Psoas muscle (tissue), 8 donors: ENCODE measurements around the gene GPC1. TPM values are rescaled to one million over a fixed set of nuclear protein-coding genes. Genes with fewer than 3 reads are reported as not detected.

Experiments used
- ATAC-seq, 4 donors: fragments of 200-7000 bp; cut with Tn5 transposase; one replicate each; pipeline ENCODE4 v1.9.1; 2020; ENCODE audit warnings: moderate library complexity in 3 of 4, mild to moderate bottlenecking in 2 of 4
- DNase-seq, 2 donors: peaks; one replicate each; pipeline ENCODE4 v3.0.0-alpha.2; 2020
- H3K27ac ChIP-seq: fragments of 200-600 bp; one replicate; pipeline ENCODE4 v1.8.0; 2022
- H3K27me3 ChIP-seq, 3 donors: fragments of 200-600 bp in 1 of 3; one replicate each; pipeline versions ENCODE4 v1.6.1 to v1.8.0; 2013 to 2022; ENCODE audit warnings: low read length in 2 of 3, mild to moderate bottlenecking in 2 of 3, moderate library complexity in 1 of 3; ENCODE audit not compliant: insufficient read depth in 3 of 3
- H3K36me3 ChIP-seq, 2 donors: fragments of 200-600 bp in 1 of 2; one replicate each; pipeline versions ENCODE4 v1.6.1 to v1.8.0; 2013 to 2022; ENCODE audit warnings: low read depth in 1 of 2, mild to moderate bottlenecking in 1 of 2, moderate library complexity in 1 of 2; ENCODE audit not compliant: insufficient read depth in 1 of 2
- H3K4me1 ChIP-seq: fragments of 200-600 bp; one replicate; pipeline ENCODE4 v1.8.0; 2022
- H3K4me3 ChIP-seq: fragments of 200-600 bp; one replicate; pipeline ENCODE4 v1.8.0; 2022; ENCODE audit warnings: mild to moderate bottlenecking
- H3K9me3 ChIP-seq: fragments of 200-600 bp; one replicate; pipeline ENCODE4 v1.8.0; 2022
- WGBS, 3 donors: extraction: QIAGEN DNeasy Blood & Tissue Kit; methylation state at CpG; one replicate each; pipeline versions ENCODE4 v1.1.6 to v1.1.7; 2013; 5-methylcytosine and 5-hydroxymethylcytosine counted together
- intact Hi-C, 2 donors: fragments of 100-400 bp; cut with DNase I; formaldehyde crosslinking; loops; one replicate each; pipeline versions ENCODE4 v1.11.0 to v1.14.2; 2022
- polyA plus RNA-seq, 3 donors: library from polyadenylated mRNA; stranded (reverse); fragments of 200-250 nt; gene quantifications; one replicate each; pipeline ENCODE4 v1.2.3, GENCODE V29; 2013
- total RNA-seq, 4 donors: library from RNA; stranded (reverse); fragmentation: NEBNext Ultra II Directional in 2 of 4; extraction: Animal tissue kit (Norgen Biotek cat#: 25700) in 2 of 4; gene quantifications; one replicate each; pipeline versions ENCODE4 v1.2.1 to v1.2.4, GENCODE V29; 2021 to 2023
- TF ChIP-seq, protein P1 (sequence below): fragments of 200-600 bp; IDR thresholded peaks from one replicate; pipeline ENCODE4 v1.8.0; 2022; ENCODE audit warnings: antibody characterized with exemption
- donor health status: healthy with polysubstance abuse.
- donor health status: DM: no; HTN: no; CAD: no; lungs with moderate emphysema.
- donor health status: Bipolar disorder and iron deficiency.
- donor health status: healthy.
- donor health status: DM: yes; HTN: yes; CAD: no.
- donor health status: DM: no; HTN: no; CAD: no.
- donor health status: DM: no; HTN: no; CAD: no.
- donor health status: DM: yes; HTN: yes; CAD: no.

The GPC1 gene
- total and polyA plus RNA-seq, 7 donors, result 85.4 to 180 (median 116) TPM

DNA sequence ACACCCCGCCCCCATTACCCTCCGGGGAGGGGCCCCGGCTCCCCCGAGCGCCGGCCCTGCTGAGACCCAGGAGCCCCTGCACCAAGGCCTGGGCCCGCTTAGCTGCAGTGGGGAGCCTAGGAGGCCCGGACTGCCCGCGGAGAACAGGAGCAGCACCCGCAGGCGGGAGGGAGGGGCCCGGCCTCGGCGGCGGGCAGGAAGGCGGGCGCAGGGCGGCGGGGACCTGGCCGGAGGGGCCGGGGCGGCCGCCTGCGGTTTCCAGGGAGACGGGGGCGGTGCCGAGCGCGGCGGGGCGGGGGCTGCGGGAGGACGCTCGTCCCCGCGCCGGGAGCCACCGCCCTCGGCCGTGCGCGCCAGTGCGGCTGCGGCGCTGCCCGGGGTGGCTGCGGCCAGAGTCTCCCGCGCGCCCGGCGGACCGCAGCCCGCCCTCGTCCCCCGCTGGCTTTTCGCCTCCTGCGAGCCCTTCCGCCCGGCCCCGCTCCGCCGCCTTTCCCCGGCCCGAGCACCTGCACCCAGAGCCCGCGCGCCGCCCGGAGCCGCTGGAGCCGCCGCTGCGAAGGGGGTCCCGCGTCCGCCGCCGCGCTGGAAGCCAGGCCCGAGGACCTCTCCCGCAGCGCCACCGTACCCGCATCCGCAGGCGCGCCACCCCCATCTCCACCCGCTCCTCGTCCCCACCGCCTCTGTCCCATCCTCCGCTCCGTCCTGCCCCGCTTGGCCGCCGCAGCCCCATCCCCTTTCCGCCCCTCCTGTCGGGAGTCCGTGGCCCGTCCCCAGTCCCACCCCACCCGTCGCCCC, 17.2 kb downstream of the GPC1 start:
- Histone ChIP-seq H3K27me3 (no peaks in the 10 kb centered on the region), H3K27ac (no peak overlapping the region), H3K4me1 (peaks cover 45% of the 10 kb centered on the region), H3K9me3 (no peaks in the 10 kb centered on the region), H3K36me3 (no peaks in the 10 kb centered on the region), H3K4me3 (peak overlapping the region; percentile 58)
- TF ChIP-seq, protein P1, sequence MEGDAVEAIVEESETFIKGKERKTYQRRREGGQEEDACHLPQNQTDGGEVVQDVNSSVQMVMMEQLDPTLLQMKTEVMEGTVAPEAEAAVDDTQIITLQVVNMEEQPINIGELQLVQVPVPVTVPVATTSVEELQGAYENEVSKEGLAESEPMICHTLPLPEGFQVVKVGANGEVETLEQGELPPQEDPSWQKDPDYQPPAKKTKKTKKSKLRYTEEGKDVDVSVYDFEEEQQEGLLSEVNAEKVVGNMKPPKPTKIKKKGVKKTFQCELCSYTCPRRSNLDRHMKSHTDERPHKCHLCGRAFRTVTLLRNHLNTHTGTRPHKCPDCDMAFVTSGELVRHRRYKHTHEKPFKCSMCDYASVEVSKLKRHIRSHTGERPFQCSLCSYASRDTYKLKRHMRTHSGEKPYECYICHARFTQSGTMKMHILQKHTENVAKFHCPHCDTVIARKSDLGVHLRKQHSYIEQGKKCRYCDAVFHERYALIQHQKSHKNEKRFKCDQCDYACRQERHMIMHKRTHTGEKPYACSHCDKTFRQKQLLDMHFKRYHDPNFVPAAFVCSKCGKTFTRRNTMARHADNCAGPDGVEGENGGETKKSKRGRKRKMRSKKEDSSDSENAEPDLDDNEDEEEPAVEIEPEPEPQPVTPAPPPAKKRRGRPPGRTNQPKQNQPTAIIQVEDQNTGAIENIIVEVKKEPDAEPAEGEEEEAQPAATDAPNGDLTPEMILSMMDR, result no peak
- peak; percentile 55 to 79 (median 65) for ATAC-seq
- DNase-seq, result peak; percentile 73 to 88
- intact Hi-C loops, result no loop called here
- WGBS, 3 donors, result 3 to 5% (median 4%) methylated on average over 23 to 103 of the region's 103 CpGs

- H3K27ac ChIP-seq, result no peak overlapping the region
- intact Hi-C loops, result no loop called here
- ATAC-seq (no peak), DNase-seq (peak; percentile 16 to 47)
- H3K4me1 ChIP-seq, result peaks cover 35% of the 10 kb centered on the region
- no peaks in the 10 kb centered on the region for H3K27me3 ChIP-seq
- 35 to 39% (median 38%) methylated on average over 35 to 81 of the region's 81 CpGs for WGBS, 3 donors
- no peaks in the 10 kb centered on the region for H3K9me3 ChIP-seq
- no peak overlapping the region for H3K4me3 ChIP-seq
- TF ChIP-seq, protein P1, result no peak
- no peaks in the 10 kb centered on the region for H3K36me3 ChIP-seq
Measured at GRCh38 chr2:240453461-240454105, 18.1 kb downstream of the GPC1 start.

- Histone ChIP-seq H3K4me1 (peaks cover 31% of the 10 kb centered on the region), H3K9me3 (no peaks in the 10 kb centered on the region), H3K27ac (no peak overlapping the region), H3K36me3 (no peaks in the 10 kb centered on the region), H3K4me3 (no peak overlapping the region), H3K27me3 (no peaks in the 10 kb centered on the region)
- 54 to 61% (median 57%) methylated on average over 35 of the region's 35 CpGs for WGBS, 3 donors
- ATAC-seq (no peak), DNase-seq (peak; percentile 12 to 51)
- TF ChIP-seq, protein P1, result no peak
- intact Hi-C loops, result no loop called here
Measured at GRCh38 chr2:240454106-240454901, 18.8 kb downstream of the GPC1 start.

GRCh38 chr2:240455272-240455646, 19.8 kb downstream of the GPC1 start:
- H3K27ac ChIP-seq, result no peak overlapping the region
- TF ChIP-seq, protein P1, result no peak
- intact Hi-C loops, result no loop called here
- ATAC-seq, result no peak
- peaks cover 0 to 7% of the 10 kb centered on the region in 2 donors for H3K36me3 ChIP-seq
- DNase-seq, result peak; percentile 12 to 46
- H3K4me3 ChIP-seq, result no peak overlapping the region
- 56 to 65% (median 62%) methylated on average over 6 to 7 of the region's 7 CpGs for WGBS, 3 donors
- no peaks in the 10 kb centered on the region for H3K9me3 ChIP-seq
- H3K27me3 ChIP-seq, result no peaks in the 10 kb centered on the region
- H3K4me1 ChIP-seq, result peaks cover 25% of the 10 kb centered on the region
